CD4-positive, alpha-beta T cell (primary cell): ENCODE measurements around the gene SSH2. TPM values are rescaled to one million over a fixed set of nuclear protein-coding genes. Genes with fewer than 3 reads are reported as not detected.

Experiments
- ATAC-seq: fragments of 200-7000 bp; cut with Tn5 transposase; one replicate; pipeline ENCODE4 v1.10.0; 2022; ENCODE audit warnings: mild to moderate bottlenecking; ENCODE audit not compliant: poor library complexity
- CTCF ChIA-PET: fragments of 350-600 bp; sonication (Branson Sonifier 250); formaldehyde crosslinking; loops from one replicate; lab custom pipeline; 2021; ENCODE audit warnings: antibody characterized with exemption, inconsistent platforms; lab: Charles Lee
- POLR2A ChIA-PET: fragments of 350-600 bp; sonication (Branson Sonifier 250); formaldehyde crosslinking; loops from one replicate; lab custom pipeline; 2021; ENCODE audit warnings: antibody characterized with exemption, inconsistent platforms; lab: Charles Lee
- DNase-seq, 14 experiments: peaks; one replicate each; pipeline ENCODE4 v3.0.0-alpha.2; 2013 to 2020; ENCODE audit warnings: mixed read lengths in 2 of 14
- H3K27ac ChIP-seq, 2 donors: one replicate each; pipeline versions ENCODE4 v1.5.1 to v1.7.0; 2013; ENCODE audit warnings: low read length in 2 of 2, low read depth in 1 of 2, mild to moderate bottlenecking in 1 of 2
- H3K27me3 ChIP-seq, 2 experiments: 1 replicate in 1 of 2; 2 replicates in 1 of 2; pipeline versions ENCODE4 v1.6.1 to v1.7.0; 2013; ENCODE audit warnings: low read length in 2 of 2, control low read depth in 1 of 2, mild to moderate bottlenecking in 1 of 2, moderate library complexity in 1 of 2; ENCODE audit not compliant: insufficient read depth in 2 of 2, control insufficient read depth in 1 of 2
- H3K36me3 ChIP-seq: one replicate; pipeline ENCODE4 v1.6.1; 2013; ENCODE audit warnings: low read length, control low read depth; ENCODE audit not compliant: insufficient read depth
- H3K4me1 ChIP-seq: one replicate; pipeline ENCODE4 v1.6.1; 2013; ENCODE audit warnings: low read length, control low read depth; ENCODE audit not compliant: insufficient read depth
- H3K4me3 ChIP-seq: one replicate; pipeline ENCODE4 v1.5.1; 2013; ENCODE audit warnings: mild to moderate bottlenecking, low read length, moderate library complexity
- H3K9me3 ChIP-seq, 2 experiments: 1 replicate in 1 of 2; 2 replicates in 1 of 2; pipeline versions ENCODE4 v1.6.1 to v1.7.0; 2013; ENCODE audit warnings: low read length in 2 of 2, mild to moderate bottlenecking in 2 of 2, control low read depth in 1 of 2, moderate library complexity in 1 of 2; ENCODE audit not compliant: control insufficient read depth in 1 of 2, insufficient read depth in 1 of 2
- H3K27ac Mint-ChIP-seq: one replicate; pipeline ENCODE4 v1.8.0; 2020; ENCODE audit warnings: mixed read lengths
- H3K27me3 Mint-ChIP-seq: one replicate; pipeline ENCODE4 v1.8.0; 2021; ENCODE audit warnings: mixed read lengths
- H3K36me3 Mint-ChIP-seq: one replicate; pipeline ENCODE4 v1.8.0; 2021; ENCODE audit warnings: low read depth, mixed read lengths
- H3K4me1 Mint-ChIP-seq: one replicate; pipeline ENCODE4 v1.8.0; 2021; ENCODE audit warnings: low read depth, mixed read lengths
- H3K4me3 Mint-ChIP-seq: one replicate; pipeline ENCODE4 v1.8.0; 2020; ENCODE audit warnings: mild to moderate bottlenecking, mixed read lengths
- H3K9me3 Mint-ChIP-seq: one replicate; pipeline ENCODE4 v1.8.0; 2020; ENCODE audit warnings: mixed read lengths
- intact Hi-C, 2 experiments: fragments of 100-400 bp; cut with DNase I in 1 of 2; cut with micrococcal nuclease in 1 of 2; formaldehyde crosslinking; loops; one replicate each; pipeline versions ENCODE4 v1.15.1 to v1.9.0; 2023 to 2025; cut with DNase I, micrococcal nuclease
- total RNA-seq, 174 experiments: library from RNA in 2 of 174; stranded (reverse) in 2 of 174; gene quantifications; one replicate each; pipeline ENCODE4 v1.2.3 and lab custom pipeline; 2021 to 2026
- TF ChIP-seq, protein P1 (sequence below): fragments of 200-600 bp; IDR thresholded peaks from one replicate; pipeline ENCODE4 v1.8.0; 2022; ENCODE audit warnings: antibody characterized with exemption, mild to moderate bottlenecking

Gene SSH2
- total RNA-seq, 2 experiments from 2014 or later, result 73.4 to 81.5 TPM

DNA sequence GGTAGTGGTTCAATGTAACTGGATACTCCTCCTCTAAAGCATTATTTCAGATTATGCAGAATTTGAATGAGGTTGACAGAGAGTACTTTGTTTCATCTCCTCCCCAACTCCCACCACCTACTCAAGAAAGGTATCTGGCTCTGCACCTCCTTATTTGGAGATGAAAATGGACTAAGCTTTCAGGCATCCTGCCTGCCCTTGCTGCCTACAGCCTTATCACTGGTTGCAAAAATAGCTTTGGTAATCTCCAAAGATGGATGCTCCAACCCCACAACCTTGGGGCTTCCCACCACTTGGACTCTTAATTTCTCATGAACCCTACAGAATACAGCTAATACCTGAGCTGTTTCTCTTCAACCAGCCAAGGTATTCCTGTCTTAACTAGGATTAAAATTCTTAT is 262.1 kb downstream of the SSH2 start:
- Mint-ChIP-seq H3K9me3 (no peaks in the 10 kb centered on the region), H3K4me1 (peaks cover 16% of the 10 kb centered on the region), H3K4me3 (no peak overlapping the region), H3K27me3 (no peaks in the 10 kb centered on the region), H3K27ac (peak overlapping the region; percentile 35), H3K36me3 (peaks cover 89% of the 10 kb centered on the region)
- Histone ChIP-seq H3K36me3 (peaks cover 91% of the 10 kb centered on the region), H3K4me3 (no peak overlapping the region), H3K9me3 (no peaks in the 10 kb centered on the region), H3K4me1 (no peaks in the 10 kb centered on the region), H3K27me3 (no peaks in the 10 kb centered on the region), H3K27ac (no peak overlapping the region)
- CTCF ChIA-PET, result interaction anchor here (1.4 kb wide), 1 partner anchor 111 kb away, joined by 5 read pairs; no protein-coding TSS in a partner anchor
- ATAC-seq (no peak), DNase-seq (no peak)
- TF ChIP-seq, protein P1, sequence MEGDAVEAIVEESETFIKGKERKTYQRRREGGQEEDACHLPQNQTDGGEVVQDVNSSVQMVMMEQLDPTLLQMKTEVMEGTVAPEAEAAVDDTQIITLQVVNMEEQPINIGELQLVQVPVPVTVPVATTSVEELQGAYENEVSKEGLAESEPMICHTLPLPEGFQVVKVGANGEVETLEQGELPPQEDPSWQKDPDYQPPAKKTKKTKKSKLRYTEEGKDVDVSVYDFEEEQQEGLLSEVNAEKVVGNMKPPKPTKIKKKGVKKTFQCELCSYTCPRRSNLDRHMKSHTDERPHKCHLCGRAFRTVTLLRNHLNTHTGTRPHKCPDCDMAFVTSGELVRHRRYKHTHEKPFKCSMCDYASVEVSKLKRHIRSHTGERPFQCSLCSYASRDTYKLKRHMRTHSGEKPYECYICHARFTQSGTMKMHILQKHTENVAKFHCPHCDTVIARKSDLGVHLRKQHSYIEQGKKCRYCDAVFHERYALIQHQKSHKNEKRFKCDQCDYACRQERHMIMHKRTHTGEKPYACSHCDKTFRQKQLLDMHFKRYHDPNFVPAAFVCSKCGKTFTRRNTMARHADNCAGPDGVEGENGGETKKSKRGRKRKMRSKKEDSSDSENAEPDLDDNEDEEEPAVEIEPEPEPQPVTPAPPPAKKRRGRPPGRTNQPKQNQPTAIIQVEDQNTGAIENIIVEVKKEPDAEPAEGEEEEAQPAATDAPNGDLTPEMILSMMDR, result no peak
- POLR2A ChIA-PET, result interaction anchor here (0.6 to 1.2 kb wide), 2 partner anchors 94 to 140 kb away, joined by 3 to 4 read pairs; no protein-coding TSS in a partner anchor
- intact Hi-C loops, result loop anchor here in 1 of 2 experiments (10.0 kb wide), 1 partner anchor 427 kb away; no protein-coding TSS in a partner anchor

DNA sequence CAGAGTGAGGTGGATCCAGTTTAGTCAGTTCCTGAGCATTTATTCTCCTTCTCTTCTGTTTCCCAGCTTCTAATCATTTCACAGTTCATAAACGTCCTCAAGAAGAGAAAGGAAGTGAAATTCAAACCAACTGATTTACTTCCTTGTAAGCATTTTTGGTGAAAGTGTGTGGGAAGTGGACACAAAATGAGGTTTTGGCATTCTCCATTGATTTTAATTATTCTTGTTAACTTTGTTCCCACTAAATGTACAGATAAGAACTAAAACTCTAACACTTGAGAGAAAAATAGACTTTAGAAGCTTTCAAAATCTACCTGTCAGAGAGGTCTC is 264.6 kb downstream of the SSH2 start:
- Histone ChIP-seq H3K4me1 (no peaks in the 10 kb centered on the region), H3K27me3 (no peaks in the 10 kb centered on the region), H3K4me3 (no peak overlapping the region), H3K36me3 (peaks cover 76% of the 10 kb centered on the region), H3K27ac (no peak overlapping the region), H3K9me3 (no peaks in the 10 kb centered on the region)
- TF ChIP-seq, protein P1, result no peak
- ChIA-PET POLR2A (interaction anchor here (1.4 kb wide), 1 partner anchor 96 kb away, joined by 8 read pairs; no protein-coding TSS in a partner anchor), CTCF (interaction anchor here (1.0 to 1.4 kb wide), 3 partner anchors 11 to 266 kb away, joined by 3 to 4 read pairs (median 3); no protein-coding TSS in a partner anchor)
- ATAC-seq, result no peak
- Mint-ChIP-seq H3K4me3 (no peak overlapping the region), H3K27ac (peak overlapping the region; percentile 62), H3K27me3 (no peaks in the 10 kb centered on the region), H3K9me3 (no peaks in the 10 kb centered on the region), H3K36me3 (peaks cover 88% of the 10 kb centered on the region), H3K4me1 (peaks cover 22% of the 10 kb centered on the region)
- DNase-seq, result no peak
- intact Hi-C loops, result loop anchor here in 1 of 2 experiments (10.0 kb wide), 1 partner anchor 429 kb away; no protein-coding TSS in a partner anchor

DNA sequence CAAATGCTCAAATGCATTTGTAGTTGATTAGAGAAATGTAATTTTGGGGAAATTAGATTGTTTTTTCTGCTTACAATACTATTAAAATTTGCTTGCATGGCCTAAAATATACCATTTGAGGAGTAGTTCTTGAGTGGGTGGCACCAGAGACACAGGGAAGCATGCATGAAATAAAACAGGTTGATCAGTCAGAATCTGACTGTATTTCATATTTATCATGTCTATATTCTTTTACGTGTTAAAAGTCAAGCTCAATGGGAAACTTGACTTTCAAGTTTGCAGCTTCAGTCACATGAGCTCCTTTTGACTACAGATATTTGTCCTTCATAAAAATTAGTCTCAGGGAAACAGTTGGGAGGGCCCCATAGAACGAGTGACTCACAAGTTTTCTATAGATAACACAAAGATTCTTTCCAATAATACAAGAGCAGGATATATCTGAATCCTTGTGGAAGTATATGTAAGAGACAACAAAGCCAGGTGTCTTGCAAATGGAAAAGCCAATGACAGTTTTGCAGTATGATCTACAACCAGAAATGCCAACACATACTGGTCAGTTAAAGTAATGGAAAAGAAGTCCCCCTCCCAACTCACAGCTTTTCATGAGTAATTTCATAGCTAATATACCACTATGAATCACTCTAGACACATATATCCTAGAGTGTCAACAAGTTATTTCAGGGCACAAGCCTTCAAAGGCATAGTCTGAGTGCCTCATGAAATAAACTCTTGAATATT is 265.1 kb downstream of the SSH2 start:
- Mint-ChIP-seq H3K27ac (peak overlapping the region; percentile 62), H3K27me3 (no peaks in the 10 kb centered on the region), H3K9me3 (no peaks in the 10 kb centered on the region), H3K4me1 (peaks cover 22% of the 10 kb centered on the region), H3K36me3 (peaks cover 85% of the 10 kb centered on the region), H3K4me3 (no peak overlapping the region)
- peaks cover 74% of the 10 kb centered on the region for H3K36me3 ChIP-seq
- H3K27me3 ChIP-seq, result no peaks in the 10 kb centered on the region
- H3K9me3 ChIP-seq, result no peaks in the 10 kb centered on the region
- peak in 2 of 14 experiments; percentile 10 to 21 for DNase-seq
- intact Hi-C loops, result loop anchor here in 1 of 2 experiments (10.0 kb wide), 1 partner anchor 430 kb away; no protein-coding TSS in a partner anchor
- CTCF ChIA-PET, result interaction anchor here (1.0 to 1.4 kb wide), 3 partner anchors 10 to 266 kb away, joined by 3 to 4 read pairs (median 3); no protein-coding TSS in a partner anchor
- POLR2A ChIA-PET, result interaction anchor here (1.4 kb wide), 1 partner anchor 96 kb away, joined by 8 read pairs; no protein-coding TSS in a partner anchor
- TF ChIP-seq, protein P1, result no peak
- ATAC-seq, result no peak
- H3K27ac ChIP-seq, result no peak overlapping the region
- H3K4me3 ChIP-seq, result no peak overlapping the region
- H3K4me1 ChIP-seq, result no peaks in the 10 kb centered on the region
